IPS-NIHi7 (cell line): ENCODE measurements around the gene NR3C2.

Source experiments
- DNase-seq: peaks from one replicate; pipeline ENCODE4 v3.0.0; 2012; ENCODE audit warnings: mixed read lengths; ENCODE audit errors: extremely low spot score

NR3C2 gene

GRCh38 chr4:148312956-148313490, 129.2 kb downstream of the NR3C2 start:
- DNase-seq: no peak

DNA sequence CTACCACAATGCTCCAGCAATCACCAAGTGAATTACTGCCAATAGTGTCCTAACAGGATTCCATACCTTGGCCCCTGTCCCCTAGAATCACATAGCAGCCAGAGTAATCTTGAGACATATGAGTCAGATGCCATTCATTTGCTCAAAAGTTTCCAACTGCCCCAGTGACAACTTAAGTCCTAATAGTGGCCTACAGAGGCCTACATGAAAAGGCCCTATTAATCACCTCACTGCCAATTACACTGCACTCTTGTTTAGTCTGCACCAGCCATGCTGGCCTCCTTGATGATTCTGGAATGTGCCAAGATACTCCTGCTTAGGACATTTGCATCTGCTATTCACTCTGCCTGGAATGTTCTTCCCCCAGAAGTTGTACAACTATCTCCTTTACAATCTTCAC, 130.7 kb downstream of the NR3C2 start:
- DNase-seq: no peak

GRCh38 chr4:148310756-148311155, 131.5 kb downstream of the NR3C2 start:
- DNase-seq: no peak

DNA sequence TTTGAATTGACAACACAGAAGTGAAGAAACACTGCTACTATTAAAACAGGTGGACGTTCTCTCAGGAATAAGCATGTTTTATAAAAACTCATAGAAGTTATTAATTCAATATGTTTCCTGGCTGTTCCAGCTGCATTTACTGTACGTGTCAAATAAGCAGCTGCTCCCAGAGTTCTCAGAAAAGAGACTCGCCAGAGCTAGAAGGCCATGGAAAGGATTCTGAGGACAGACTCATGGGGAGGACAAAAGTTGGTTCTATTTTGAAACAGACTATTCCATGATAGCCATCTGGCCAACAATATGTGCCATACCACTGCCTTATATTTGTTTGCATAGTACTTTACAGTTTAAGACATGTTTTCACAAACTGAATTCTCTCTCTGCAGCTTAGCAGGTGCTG, 136.5 kb downstream of the NR3C2 start:
- no peak for DNase-seq

DNA sequence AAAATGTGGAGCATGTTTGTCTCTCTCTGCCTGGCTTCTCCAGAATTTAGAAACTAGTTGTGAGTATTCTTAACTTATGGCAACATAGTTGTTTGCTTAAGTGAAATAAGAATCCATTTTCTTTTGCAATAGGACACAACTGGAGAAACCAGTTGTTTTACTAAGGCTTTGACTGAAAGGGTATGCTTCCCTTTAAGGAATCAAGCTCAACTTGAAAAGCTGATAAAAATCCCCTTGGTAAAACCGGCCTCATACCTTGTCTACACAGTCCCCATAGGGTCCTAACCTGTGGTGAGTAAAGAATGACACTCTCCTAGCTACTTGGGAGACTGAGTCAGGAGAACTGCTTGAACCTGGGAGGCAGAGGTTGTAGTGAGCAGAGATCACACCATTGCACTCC, 139.8 kb downstream of the NR3C2 start:
- no peak for DNase-seq

- no peak for DNase-seq
These were observed 141.3 kb downstream of the NR3C2 start for GRCh38 chr4:148300877-148301276.

DNA sequence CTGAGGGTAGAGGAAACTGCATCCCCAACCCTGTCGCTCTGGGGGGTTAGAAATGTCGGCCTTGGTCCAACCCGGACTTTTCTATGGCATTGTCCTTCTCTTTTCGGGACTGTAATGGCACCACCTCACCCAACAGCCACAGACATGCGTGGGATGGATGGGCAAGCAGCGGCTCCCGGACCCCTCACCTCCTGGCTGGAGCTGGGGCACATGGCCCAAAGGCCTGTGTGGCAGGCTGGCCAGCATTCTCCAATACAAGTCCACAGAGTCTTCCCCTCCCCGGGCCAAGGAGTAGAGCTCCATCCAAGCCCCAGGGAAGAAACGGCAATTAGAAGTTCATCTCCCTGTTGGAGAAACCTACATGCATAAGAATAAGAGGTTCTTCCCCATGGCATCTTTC, 142.9 kb downstream of the NR3C2 start:
- no peak for DNase-seq

DNA sequence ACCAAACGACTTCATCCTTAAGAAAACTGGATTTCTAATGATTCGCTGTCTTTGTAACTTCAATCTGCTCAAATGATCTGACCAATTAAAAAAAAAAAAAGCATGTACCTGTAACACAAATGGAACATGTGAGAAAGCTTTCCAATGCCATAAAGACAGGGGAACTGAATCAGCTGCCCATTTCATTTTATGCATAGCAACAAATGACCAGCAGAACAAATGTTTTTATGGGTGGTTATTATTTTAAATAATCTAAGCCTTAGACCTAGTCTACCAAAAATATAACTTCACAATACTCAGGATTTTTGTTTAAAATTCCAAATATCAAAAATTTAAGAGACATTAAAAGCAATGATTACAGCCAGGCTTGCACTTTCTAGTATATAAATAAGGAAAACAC, 145.7 kb downstream of the NR3C2 start:
- no peak for DNase-seq

DNA sequence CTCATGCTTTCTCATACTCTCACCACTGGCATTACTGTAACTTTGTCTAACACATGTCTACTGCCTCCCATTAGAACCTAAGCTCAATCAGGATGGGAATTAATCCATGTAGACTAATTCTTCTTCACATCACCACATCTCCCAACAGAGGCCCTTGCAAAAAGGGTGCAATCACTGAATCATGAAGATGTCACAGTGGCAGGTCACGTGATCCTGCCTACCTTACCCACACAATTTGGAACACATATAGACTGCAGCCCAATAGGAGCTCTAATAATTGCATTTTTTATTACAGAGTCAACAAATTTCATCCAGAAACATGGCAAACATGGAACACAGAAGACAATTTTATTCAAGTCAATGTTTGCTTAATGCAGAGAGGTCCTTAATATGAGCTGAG, 146.6 kb downstream of the NR3C2 start:
- DNase-seq: no peak

DNA sequence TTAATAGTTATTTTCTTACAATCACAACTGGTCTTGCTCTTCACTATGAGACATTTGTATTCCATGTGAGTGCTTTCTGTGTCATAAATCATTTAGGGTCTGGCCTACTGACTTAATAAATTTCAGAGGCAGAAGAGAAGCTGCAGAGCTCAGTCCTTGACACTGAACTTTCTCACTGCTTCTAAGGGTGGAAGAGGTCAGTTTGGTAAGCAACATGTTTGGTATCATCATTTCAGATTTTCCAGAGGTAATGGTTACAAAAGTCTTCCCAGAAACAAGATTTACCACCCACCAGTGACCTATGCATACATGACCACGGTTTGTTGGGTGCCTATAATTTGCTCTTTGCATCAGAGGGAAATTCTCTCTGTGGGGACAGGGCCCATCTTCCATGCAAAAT, 148.6 kb downstream of the NR3C2 start:
- no peak for DNase-seq

GRCh38 chr4:148292686-148293085, 149.5 kb downstream of the NR3C2 start:
- DNase-seq: no peak

GRCh38 chr4:148289740-148290139, 152.5 kb downstream of the NR3C2 start:
- no peak for DNase-seq

GRCh38 chr4:148288448-148288847, 153.8 kb downstream of the NR3C2 start:
- no peak for DNase-seq

DNA sequence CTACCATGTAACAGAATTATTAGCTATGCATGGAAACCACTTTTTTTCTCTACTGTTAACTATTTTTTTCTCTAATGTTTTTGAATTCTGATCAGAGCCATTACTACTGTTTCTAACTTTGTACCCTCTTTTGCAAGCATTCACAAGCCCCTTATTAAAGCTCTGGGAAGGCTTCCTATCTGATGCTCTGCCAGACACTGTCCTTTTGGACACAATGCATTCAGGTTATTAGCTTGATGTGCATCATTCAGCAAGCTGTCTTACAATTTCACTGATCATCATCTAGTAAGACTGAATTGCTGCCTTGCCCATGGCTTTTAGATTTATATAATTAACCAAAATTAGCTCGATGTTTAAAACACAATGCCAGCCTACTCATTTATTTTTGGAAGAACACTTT, 155.1 kb downstream of the NR3C2 start:
- DNase-seq: no peak

- no peak for DNase-seq
These were observed 156.2 kb downstream of the NR3C2 start for GRCh38 chr4:148286012-148286411.

DNA sequence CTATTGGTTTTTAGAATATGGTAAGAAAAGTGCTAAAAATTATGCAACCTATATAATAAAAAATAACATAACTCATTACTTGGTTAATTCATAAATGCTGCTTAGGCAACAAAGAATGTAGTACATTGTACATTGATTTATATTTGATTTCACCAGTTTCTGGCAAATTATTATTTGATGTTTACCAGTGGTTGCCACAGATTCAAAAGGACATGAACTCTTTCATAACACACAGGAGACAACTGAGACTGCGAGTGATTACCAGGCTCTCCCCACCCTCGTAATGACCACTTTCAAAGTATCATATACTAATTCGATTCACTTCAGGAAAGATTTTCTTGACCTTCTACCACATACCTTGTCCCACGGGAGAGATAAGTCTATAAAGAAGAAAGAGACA, 158.5 kb downstream of the NR3C2 start:
- no peak for DNase-seq

GRCh38 chr4:148278310-148278709, 163.9 kb downstream of the NR3C2 start:
- no peak for DNase-seq

DNA sequence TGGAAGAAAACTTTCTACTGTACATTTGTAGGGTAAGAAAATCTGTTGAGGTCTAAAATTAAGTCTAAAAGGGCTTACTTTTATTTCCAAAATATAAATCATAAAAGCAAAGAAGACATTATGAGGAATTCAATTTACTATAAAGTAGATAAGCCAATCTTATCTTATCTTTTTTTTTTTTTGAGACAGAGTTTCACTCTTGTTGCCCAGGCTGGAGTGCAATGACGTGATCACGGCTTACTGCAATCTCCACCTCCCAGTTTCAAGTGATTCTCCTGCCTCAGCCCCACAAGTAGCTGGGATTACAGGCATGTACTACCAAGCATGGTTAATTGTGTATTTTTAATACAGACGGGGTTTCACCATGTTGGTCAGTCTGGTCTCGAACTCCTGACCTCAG, 166.9 kb downstream of the NR3C2 start:
- no peak for DNase-seq

- DNase-seq: no peak
These were observed 168.7 kb downstream of the NR3C2 start for GRCh38 chr4:148273501-148273986.

DNA sequence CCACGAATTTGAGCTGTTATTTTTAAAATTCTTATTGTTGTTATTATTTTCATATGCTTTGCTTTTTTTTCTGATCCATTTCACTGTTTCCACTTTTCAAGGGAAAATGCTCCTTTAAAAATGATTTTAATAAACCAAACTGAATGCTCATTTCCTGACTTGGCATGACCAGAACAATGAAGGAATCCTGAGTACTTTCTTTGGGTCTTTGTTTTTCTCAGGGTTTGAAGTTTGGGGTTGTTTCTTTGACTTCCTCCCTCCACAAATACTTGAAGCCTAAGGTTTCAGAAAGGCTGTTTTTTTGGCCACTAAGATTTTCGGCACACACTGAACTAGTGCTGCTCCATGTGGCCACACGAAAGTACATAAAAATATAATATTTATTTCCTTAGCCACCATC, 171.0 kb downstream of the NR3C2 start:
- no peak for DNase-seq

- no peak for DNase-seq
These were observed 171.6 kb downstream of the NR3C2 start for GRCh38 chr4:148270630-148271029.

GRCh38 chr4:148268835-148269234, 173.4 kb downstream of the NR3C2 start:
- no peak for DNase-seq

GRCh38 chr4:148266921-148267320, 175.3 kb downstream of the NR3C2 start:
- DNase-seq: no peak

DNA sequence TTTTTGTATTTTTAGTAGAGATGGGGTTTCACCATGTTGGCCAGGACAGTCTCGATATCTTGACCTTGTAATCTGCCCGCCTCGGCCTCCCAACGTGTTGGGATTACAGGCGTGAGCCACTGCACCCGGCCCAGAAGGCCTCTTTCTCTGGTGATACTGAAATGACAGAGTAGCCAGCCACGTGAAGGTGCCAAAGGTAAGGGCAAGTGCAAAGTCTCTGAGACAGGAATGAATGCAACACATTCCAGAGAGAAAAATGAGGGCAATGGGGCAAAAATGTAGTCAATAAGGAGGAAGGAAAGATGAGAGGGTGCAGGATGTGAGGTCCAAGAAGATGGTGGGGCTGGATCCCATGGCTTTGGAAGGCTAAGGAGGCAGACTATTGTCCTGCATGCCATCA, 176.0 kb downstream of the NR3C2 start:
- DNase-seq: no peak

GRCh38 chr4:148265627-148266026, 176.6 kb downstream of the NR3C2 start:
- DNase-seq: no peak
